GM12872 (cell line): ENCODE data around the gene JAKMIP1.

ENCODE experiments used
- TF ChIP-seq, protein P1 (sequence below): IDR thresholded peaks from 3 replicates; pipeline ENCODE4 v1.5.1; 2011; ENCODE audit warnings: low read depth, mild to moderate bottlenecking, low read length, moderate library complexity; ENCODE audit not compliant: insufficient read depth

Gene JAKMIP1

DNA sequence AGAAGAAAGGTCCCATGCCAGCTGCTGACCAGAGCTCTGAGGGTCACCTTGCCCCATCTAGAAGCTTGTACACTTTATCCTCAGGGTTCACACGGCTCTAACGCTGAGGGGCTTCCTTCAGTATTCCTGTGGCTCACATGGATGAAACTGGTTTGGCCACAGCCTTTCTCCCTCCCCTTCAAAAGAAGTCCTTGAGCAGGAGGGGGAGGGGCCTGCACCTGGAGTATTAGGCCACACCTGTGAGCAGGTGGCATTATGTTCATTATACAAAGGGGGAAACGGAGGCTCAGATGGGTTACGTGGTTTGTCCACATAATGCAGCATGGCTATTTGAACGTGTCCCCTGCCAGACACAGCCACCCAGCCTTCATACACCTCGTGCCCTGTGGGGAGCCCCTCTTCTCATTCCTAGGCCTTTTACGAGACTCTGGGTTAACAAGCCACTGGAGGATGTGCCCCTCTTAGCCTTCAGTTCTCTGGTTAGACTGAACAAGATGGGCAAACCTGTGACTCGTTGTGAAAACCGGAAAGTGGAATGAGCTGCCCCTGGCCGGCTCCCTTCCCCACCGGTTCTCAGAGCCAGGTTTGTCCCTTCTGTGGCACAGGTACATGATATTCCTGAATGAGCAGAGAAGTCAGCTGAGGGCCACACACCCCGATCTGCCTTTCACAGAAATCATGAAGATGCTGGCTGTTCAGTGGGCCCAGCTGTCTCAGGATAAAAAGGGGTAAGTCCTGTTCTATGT, 27.2 kb upstream of the JAKMIP1 start:
- TF ChIP-seq, protein P1, sequence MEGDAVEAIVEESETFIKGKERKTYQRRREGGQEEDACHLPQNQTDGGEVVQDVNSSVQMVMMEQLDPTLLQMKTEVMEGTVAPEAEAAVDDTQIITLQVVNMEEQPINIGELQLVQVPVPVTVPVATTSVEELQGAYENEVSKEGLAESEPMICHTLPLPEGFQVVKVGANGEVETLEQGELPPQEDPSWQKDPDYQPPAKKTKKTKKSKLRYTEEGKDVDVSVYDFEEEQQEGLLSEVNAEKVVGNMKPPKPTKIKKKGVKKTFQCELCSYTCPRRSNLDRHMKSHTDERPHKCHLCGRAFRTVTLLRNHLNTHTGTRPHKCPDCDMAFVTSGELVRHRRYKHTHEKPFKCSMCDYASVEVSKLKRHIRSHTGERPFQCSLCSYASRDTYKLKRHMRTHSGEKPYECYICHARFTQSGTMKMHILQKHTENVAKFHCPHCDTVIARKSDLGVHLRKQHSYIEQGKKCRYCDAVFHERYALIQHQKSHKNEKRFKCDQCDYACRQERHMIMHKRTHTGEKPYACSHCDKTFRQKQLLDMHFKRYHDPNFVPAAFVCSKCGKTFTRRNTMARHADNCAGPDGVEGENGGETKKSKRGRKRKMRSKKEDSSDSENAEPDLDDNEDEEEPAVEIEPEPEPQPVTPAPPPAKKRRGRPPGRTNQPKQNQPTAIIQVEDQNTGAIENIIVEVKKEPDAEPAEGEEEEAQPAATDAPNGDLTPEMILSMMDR: no peak

DNA sequence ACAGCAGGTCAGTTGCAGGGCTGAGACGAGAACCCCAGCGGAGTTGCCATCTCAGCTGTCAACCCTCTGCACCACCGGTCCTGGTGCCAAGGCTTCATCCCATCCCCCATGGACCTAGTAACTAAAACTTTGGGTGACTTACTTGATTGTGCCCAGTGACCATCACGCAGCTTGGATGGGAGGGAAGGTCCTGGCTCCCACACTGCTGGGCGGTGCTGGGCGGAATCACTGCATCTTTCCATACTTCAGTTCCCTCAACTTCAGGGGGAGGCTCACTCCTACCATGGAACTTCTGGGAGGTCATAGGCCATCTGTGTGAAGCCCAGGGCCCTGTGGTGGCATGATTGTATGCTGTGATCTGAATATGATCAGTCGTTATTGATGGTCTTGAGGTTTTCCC, 26.2 kb upstream of the JAKMIP1 start:
- TF ChIP-seq, protein P1: no peak

DNA sequence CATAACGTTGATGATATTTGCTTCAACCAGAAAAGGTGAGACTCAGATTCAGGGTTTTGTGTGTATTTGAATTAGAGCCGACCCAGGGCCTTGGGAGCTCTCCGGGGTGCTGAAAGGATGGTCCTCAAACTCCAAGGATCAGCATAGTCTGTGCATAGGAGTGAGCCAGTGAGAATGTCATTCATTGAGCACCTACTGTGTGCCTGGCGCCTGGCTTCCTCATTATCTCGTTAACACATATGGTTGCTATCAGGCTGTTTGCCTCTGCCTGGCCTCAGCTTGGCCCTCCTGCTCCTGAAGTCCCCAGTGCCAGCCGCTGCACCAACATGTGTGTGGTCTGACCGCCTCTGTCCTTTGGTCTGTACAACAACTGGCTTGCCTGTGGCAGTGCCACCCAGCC, 25.1 kb upstream of the JAKMIP1 start:
- TF ChIP-seq, protein P1: no peak

DNA sequence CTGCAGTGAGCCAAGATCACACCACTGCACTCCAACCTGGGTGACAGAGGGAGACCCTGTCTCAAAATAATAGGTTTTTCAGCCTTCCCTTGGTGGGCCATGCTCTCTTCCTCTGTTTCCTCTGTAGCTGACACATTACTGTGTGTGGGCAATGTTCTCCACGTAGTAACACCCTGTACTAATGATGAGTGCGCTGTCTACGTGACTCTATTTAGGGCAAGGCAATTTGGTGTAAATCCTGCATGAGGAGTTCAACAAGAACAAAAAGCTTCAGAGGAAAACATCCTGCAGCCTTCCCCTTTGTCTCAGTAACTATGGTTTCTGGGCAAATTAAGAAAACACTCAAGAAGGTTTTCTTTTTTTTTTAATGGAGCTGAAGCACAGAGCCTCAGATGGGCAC, 24.4 kb upstream of the JAKMIP1 start:
- TF ChIP-seq, protein P1: no peak

DNA sequence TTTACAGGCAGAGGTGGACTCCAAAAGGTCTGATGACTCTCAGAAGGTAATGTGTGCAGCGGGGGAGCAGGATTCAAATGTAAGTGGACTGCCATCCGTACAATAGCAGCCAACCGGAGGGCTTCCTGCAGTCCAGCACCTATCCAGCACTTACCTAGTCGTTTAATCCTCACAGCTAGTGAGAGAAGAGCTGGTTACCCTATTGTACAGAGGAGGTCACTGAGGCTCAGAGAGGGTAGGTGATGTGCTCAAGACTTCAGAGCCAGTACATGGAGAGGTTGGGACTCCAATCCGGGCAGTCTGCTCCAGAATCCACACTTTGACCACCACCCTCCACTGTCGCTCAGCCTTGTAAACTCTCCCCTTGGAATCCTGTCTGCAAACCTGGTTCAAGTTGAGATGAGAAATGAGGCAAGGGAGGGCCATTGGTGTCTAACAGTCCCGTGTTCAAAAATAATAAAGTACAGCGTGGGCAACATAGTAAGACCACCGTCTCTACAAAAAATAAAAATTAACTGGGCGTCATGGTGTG, 22.5 kb upstream of the JAKMIP1 start:
- TF ChIP-seq, protein P1: no peak

DNA sequence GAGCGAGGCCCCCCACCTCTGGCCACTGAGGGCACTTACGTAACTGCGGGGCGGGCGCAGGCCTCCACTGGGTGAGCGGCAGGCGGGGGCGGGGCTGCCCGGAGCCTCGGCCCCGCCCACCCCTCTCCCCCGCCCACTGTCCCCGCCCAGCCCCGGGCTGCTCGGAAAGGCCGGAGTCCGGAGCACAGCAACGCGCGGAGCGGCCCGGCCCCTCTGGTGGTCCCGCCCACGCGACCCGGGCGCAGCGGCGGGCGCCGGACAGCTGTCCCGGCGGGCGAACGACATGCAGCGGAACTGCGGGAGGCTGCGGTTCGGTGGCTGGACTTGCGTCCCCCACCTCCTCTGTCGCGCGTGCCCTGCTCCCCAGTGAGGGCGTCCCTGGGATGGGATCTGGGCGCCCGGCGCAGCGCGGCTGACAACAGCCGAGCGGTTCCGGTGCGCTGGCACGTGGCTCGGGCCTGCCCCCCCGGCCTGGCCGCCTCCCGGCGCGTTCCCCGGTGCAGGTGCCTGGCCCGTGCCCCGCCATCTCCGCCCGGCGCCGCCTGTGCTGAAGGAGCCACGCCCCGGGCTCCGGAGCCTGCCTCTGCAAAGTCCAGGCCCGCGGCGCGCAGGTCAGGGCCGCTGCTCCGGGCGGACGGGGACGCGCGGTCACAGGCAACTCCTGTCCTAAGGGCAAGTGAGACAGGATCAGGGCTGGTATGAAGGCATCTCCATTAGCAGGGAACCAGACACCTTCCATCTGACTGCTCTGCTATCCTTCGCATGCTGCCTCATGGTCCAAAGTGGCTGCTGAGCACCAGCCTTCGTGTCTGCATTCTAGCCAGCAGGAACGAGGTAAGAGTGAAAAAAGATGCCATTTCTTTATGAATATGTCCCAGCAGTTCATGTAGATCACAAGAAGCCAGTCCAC, 21.8 kb upstream of the JAKMIP1 start:
- TF ChIP-seq, protein P1: no peak

DNA sequence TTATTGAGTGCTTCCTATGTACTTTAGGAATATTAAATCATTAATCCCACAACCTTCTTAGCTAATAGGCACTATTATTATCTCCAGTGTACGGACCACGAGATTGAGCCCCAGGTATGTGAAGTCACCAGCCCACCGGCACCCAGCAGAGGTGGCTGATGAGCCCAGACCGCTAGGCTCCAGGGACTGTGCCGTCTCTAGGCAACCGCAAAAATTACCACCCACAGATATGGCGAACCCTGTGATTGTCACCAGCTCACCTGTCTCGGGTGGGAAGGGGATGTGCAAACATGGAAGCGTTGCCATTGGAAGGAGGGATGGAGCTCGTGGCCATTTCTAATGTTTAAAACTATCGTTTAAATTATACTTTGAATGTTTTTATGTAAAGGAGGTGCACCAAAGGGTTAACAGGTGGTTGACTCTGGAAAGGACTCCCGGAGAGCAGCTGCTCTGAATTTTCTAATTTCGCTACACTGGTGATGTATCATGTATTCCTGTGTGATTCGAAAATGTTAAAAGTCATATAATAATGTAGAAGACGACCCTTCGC, 21.0 kb upstream of the JAKMIP1 start:
- TF ChIP-seq, protein P1: no peak
